Vagina (tissue), 2 donors: ENCODE data around the gene CHMP1A.

Experiments
- CTCF ChIP-seq, 3 experiments: fragments of 450-650 bp in 2 of 3; fragments of 200-600 bp in 1 of 3; sonication (generic) in 1 of 3; IDR thresholded peaks; one replicate each; pipeline ENCODE4 v1.5.1; 2017 to 2019; ENCODE audit warnings: antibody characterized with exemption in 3 of 3, mild to moderate bottlenecking in 2 of 3, moderate library complexity in 2 of 3
- POLR2A ChIP-seq, 2 donors: fragments of 450-650 bp; IDR thresholded peaks; one replicate each; pipeline ENCODE4 v1.6.1; 2017; ENCODE audit warnings: antibody characterized with exemption in 2 of 2, mild to moderate bottlenecking in 2 of 2, moderate library complexity in 2 of 2
- POLR2AphosphoS5 ChIP-seq, 2 donors: sonication (generic); formaldehyde crosslinking; IDR thresholded peaks; one replicate each; pipeline ENCODE4 v1.9.0; 2017; ENCODE audit warnings: antibody characterized with exemption in 2 of 2, mild to moderate bottlenecking in 2 of 2, low read depth in 1 of 2; ENCODE audit not compliant: insufficient read depth in 1 of 2

- TF ChIP-seq POLR2A (IDR thresholded peaks at IDR 0.05) (no peak), CTCF (IDR thresholded peaks at IDR 0.05) (no peak), POLR2AphosphoS5 (IDR thresholded peaks at IDR 0.05; ENCODE audit: insufficient read depth in 1 of 2, low read depth in 1 of 2) (no peak)
Measured at GRCh38 chr16:89688395-89688794, 30.9 kb upstream of the CHMP1A start.
